Measurements from ENCODE around the gene CYP2B6.
"Not testable (repeated sequence)": the region's sequence is repeated elsewhere in the genome, so short reads cannot be mapped to it uniquely, and the experiment has no call there.

Gene CYP2B6

DNA sequence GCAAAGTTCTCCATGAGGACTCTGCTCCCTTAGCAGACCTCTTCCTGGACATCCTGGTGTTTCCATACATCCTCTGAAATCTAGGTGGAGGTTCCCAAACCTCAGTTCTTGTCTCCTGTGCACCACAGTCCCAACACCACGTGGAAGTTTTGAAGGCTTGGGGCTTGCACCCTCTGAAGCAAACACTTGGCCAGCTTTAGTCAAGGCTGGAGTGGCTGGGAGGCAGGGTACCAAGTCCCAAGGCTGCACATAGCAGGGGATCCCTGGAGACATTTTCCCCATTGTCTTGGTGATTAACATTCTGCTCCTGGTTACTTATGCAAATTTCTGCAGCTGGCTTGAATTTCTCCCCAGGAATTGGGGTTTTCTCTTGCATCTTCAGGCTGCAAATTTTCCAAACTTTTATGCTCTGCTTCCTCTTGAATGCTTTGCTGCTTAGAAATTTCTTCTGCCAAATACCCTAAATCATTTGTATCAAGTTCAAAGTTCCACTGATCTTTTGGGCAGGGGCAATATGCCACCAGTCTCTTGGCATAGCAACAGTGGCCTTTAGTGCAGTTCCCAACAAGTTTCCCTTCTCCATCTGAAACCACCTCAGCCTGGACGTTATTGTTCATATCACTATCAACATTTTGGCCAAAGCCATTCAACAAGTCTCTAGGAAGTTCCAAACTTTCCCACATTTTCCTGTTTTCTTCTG lies 10.2 kb upstream of the CYP2B6 start:
- DNase-seq (ENCODE audit: low read depth) = not testable (repeated sequence)

DNA sequence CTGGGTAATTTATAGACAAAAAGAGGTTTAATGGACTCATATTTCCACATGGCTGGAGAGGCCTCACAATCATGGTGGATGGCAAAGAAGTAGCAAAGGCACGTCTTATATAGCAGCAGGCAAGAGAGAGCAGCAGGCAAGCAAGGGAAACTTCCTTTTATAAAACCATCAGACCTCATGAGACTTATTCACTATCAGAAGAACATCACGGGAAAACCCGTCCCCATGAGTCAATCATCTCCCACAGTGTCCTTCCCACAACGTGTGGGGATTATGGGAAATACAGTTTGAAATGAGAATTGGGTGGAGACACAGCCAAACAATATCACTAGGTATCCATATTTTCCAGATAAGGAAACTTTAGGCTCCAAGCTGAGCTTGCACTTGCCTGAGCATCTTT lies 9.5 kb upstream of the CYP2B6 start:
- DNase-seq (ENCODE audit: low read depth) = no peak

GRCh38 chr19:40982594-40983101 lies 8.4 kb upstream of the CYP2B6 start:
- peak; percentile 54 for DNase-seq (ENCODE audit: low read depth)

GRCh38 chr19:40989453-40989852 lies 1.6 kb upstream of the CYP2B6 start:
- DNase-seq (ENCODE audit: low read depth) = no peak

GRCh38 chr19:40995355-40995754 lies 4.3 kb downstream of the CYP2B6 start:
- no peak for DNase-seq (ENCODE audit: low read depth)

- DNase-seq (ENCODE audit: low read depth) = not testable (repeated sequence)
Measured at GRCh38 chr19:40999018-40999417, 7.9 kb downstream of the CYP2B6 start.

GRCh38 chr19:41000310-41000737 lies 9.2 kb downstream of the CYP2B6 start:
- DNase-seq (ENCODE audit: low read depth) = peak; percentile 5

DNA sequence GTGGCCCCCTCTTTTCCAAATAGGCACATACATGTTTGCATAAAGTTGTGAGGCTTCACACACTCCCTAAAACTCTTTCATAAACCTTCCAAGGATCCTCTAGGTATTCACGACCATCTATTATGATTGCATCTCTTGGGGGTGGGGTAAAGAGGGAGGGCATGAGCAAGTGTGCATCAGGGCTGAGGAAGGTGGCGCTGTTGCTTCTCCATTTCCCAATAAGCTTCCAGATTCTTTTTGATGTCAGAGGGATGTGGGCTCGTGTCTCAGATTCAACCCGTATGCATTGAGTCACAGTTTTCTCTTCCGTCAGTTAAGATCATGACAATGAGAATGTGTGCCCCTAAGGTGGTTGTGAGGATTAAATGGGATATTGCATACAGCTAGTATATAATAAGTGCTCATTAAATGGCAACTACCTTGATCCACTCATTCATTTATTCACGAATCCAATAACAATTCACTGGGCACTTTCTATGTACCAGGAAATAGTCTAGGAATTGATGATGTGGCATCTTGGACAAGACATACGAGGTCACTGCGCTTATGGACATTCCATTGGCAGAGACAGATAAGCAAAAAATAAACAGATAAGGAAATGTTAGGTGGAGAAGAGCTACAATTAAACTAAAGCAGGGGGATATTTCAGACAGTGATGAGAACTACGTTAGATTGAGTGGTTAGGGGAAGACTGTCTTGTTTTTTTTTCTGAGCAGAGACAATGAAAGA lies 10.3 kb downstream of the CYP2B6 start:
- no peak for DNase-seq (ENCODE audit: low read depth)

DNA sequence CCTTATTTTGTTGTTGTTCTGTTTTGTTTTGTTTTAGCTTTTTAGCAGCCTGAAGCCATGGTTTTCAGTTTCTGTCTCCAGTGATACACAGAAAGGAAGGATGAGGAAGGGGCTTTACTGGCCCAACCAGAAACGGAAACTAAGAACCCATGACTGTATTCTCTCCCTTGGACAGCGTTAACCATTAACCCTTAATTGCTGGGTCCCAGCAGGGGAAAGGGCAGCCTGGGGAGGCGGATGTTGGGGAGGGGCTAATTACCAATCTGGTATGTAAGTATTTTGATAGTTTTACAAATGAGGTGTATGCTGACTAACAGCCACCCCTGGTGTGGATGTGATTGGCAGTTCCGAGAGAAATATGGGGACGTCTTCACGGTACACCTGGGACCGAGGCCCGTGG lies 12.6 kb downstream of the CYP2B6 start:
- not testable (repeated sequence) for DNase-seq (ENCODE audit: low read depth)

- no peak for DNase-seq (ENCODE audit: low read depth)
Measured at GRCh38 chr19:41009700-41010235, 18.7 kb downstream of the CYP2B6 start.

GRCh38 chr19:41013359-41013758 lies 22.3 kb downstream of the CYP2B6 start:
- DNase-seq (ENCODE audit: low read depth) = no peak

DNA sequence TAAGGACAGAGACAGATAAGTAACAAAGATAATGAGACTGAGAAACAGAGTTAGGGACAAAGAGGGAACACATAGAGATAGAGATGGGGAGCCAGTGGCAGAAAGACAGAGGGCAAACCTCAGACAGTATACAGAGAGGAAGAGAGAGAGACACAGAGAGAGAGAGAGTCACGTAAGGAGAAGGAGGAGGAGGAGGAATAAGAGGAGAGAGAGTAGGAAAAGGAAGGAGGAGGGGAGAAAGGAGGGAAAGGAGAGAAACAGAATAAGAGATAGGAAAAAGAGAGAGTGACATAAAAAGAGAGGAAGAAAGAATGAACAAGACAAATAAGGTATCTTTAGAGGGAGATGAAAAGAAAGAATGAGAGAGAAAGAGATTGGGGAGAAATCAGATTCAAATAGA lies 23.6 kb downstream of the CYP2B6 start:
- no peak for DNase-seq (ENCODE audit: low read depth)

- DNase-seq (ENCODE audit: low read depth) = no peak
Measured at GRCh38 chr19:41016488-41017071, 25.5 kb downstream of the CYP2B6 start.

GRCh38 chr19:41018736-41019290 lies 27.7 kb downstream of the CYP2B6 start:
- DNase-seq (ENCODE audit: low read depth) = no peak

GRCh38 chr19:41019346-41019745 lies 28.3 kb downstream of the CYP2B6 start:
- no peak for DNase-seq (ENCODE audit: low read depth)

DNA sequence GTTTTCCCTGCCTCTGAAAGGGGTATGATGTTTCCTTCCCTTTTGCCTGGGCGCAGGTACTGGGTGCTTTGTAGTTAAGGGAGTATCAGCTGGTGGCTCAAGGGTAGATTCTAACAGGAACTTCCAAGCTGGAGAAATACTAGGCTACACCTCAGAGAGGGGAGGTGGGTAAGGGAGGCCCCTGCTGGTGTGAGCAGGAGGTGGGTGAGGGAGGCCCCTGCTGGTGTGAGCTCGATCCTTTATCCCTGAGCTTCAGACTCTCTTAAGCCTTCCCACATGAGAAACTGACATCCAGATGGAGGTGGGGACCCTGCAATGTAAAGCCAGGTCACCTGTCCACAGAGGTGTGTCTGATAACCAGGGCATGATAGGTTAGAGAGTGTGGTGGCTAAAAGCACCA lies 32.1 kb downstream of the CYP2B6 start:
- DNase-seq (ENCODE audit: low read depth) = no peak

- DNase-seq (ENCODE audit: low read depth) = no peak
Measured at GRCh38 chr19:41025411-41025810, 34.3 kb downstream of the CYP2B6 start.

DNA sequence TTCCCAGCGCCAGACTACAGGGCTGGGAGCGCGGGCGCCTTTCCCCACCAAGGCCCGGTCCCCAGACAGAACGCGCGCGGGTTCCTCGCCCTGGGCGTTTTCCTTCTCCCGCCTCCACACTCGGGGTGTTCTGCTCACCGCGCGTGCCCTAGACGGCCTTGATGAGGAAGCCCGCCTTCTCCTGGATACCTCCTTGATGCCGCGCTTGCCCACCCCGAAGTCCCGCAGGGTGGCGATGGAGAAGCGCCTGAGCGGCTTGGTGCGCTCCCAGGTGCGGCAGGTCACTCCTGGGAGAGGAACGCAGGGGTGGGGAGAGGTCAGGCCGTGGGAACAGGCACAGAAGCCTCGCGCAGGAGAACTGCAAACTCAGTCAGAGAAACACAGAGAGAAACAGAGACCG lies 34.8 kb downstream of the CYP2B6 start:
- DNase-seq (ENCODE audit: low read depth) = no peak

DNA sequence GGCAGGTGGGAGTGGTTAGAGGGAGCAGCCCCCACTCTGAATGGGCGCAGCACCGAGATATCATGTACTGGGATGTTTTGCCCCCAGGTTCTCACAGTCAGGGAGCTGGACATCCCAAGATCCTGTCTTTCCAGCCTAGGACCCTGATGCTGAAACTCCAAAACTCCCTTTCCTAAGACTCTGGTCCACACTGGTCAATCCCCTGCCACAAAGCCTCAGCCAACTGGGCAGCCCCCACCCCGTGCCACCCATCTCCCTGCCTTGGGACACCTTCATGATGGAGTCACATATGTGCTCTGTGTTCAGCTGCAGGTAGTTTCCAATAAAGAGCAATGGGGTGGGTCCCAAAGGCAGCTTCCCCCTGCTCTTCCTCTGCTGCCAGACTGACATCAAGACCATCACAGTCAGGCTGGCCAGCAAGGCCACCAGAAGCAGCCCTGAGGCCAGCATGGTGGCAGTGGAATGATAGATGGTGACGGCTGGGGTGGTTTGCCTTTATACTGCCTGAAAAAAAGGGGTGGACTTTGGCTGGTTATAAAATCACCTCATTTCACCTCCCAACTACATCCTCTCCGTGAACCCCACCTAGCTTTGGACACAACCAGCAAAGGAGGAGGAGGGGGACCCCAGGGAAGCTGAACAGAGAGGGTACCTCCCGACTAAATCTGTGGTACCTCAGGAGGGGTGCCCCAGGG lies 36.3 kb downstream of the CYP2B6 start:
- DNase-seq (ENCODE audit: low read depth) = no peak

DNA sequence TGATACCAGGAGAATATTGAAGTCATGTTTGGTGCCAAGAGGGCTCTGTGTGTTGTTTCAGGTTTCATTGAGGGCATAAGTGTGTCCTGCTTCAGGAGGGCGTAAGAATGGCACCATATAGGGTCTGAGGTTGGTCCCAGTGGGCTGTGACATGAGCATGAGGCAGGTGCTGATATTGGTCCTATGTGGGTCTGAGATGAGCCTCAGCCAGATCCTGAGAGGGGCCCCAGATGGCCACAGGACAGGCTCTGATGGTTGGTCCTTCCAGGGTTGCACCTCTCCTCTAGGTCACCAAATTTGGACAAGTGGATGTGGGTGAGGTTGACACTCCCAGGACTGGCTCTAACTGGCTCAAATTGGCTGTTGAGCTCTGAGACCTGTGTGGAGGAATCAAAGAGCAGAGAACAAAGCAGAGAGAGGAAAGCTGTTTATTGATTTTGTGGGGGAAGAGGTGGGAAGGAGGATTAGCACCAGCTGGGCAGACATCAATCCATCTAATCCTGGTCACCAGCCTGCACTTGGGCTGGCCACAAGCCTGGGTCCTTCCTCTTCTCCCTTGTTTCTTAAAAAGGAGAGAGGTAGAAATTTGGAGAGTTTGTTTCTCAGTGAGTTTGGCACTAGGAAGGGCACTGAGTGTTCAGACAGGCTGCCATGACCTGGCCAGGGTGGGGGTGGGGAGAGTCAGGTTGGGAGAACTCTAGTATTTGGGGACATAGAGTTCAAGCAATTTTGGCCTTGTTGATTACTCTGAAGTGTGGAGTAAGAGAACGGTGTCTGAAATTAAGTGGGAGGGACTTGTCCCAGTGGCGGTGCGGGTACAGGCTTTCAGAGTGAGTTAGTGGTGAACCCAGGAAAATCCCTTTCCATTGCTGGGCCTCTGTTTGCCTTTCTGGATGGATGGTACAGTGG lies 38.7 kb downstream of the CYP2B6 start:
- DNase-seq (ENCODE audit: low read depth) = no peak

DNA sequence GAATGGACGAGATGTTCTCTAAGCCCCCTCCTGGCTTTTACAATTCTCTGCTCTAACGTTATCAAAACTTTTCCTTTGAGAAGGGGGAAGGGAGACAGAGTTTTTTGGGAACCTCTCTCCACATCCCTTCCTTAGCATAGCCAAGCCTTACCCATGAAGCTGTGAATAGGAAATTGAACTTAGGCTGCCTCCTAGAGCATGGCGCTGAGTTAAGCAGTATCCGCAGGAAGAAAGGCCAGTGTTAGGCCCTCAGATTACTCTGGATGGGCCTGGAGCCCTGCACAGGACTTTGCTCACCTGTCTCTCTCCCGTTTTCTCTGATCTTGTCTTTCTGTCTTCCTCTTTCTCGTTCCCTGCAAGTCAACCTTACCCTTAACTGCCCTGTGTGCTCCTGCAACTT lies 39.6 kb downstream of the CYP2B6 start:
- DNase-seq (ENCODE audit: low read depth) = no peak

Measured in amniotic epithelial cell (primary cell).